GM10248 (cell line): Measurements from ENCODE around the gene DYDC2.

Experiments used
- CTCF ChIA-PET: fragments of 300-600 bp; sonication (Branson Sonifier 250); formaldehyde crosslinking; extraction: SDS; loops from one replicate; lab custom pipeline; 2021; ENCODE audit warnings: antibody characterized with exemption; lab: Yijun Ruan, JAX
- POLR2A ChIA-PET: fragments of 350-650 bp; sonication (Branson Sonifier 250); formaldehyde crosslinking; extraction: SDS; loops from one replicate; lab custom pipeline; 2020; ENCODE audit warnings: antibody characterized with exemption; lab: Yijun Ruan, JAX
- DNase-seq: peaks from one replicate; pipeline ENCODE4 v3.0.0; 2012; ENCODE audit errors: extremely low spot score
- TF ChIP-seq, protein P1 (sequence below): IDR thresholded peaks from 2 replicates; pipeline ENCODE4 v1.5.1; 2012; ENCODE audit warnings: mild to moderate bottlenecking, low read depth; ENCODE audit errors: extremely low read depth, missing control alignments, control extremely low read depth

DYDC2 gene

DNA sequence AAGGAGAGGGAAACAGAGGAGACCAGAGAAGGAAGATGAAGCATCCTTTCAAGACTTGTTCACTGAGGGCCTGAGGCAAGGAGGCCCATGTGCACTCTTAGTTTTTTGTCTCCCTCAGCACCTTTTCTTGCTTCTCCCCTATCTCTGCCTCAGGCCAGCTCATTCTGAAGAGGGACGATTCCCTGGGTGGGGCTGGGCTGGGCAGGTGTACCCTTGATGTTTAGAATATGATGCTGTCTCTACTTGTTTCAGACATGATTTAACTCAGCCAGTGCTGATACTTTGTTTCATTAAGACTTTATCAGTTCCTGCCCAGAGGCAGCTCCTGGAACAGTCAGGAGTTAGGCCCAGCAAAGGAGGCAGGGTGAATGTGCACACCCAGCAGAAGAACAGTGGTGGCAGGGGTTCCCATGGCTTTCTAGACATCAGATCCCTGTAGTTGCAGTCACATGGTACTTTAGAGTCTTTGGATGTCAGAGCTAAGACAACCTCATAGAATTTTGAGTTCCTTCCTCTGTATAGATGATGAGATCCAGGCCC, 55.2 kb downstream of the DYDC2 start:
- ChIA-PET POLR2A (no interaction called here), CTCF (interaction anchor here (1.4 to 3.7 kb wide), 5 partner anchors 11 to 93 kb away, joined by 3 to 21 read pairs (median 6); no protein-coding TSS in a partner anchor)
- DNase-seq: no peak
- TF ChIP-seq, protein P1, sequence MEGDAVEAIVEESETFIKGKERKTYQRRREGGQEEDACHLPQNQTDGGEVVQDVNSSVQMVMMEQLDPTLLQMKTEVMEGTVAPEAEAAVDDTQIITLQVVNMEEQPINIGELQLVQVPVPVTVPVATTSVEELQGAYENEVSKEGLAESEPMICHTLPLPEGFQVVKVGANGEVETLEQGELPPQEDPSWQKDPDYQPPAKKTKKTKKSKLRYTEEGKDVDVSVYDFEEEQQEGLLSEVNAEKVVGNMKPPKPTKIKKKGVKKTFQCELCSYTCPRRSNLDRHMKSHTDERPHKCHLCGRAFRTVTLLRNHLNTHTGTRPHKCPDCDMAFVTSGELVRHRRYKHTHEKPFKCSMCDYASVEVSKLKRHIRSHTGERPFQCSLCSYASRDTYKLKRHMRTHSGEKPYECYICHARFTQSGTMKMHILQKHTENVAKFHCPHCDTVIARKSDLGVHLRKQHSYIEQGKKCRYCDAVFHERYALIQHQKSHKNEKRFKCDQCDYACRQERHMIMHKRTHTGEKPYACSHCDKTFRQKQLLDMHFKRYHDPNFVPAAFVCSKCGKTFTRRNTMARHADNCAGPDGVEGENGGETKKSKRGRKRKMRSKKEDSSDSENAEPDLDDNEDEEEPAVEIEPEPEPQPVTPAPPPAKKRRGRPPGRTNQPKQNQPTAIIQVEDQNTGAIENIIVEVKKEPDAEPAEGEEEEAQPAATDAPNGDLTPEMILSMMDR: no peak

DNA sequence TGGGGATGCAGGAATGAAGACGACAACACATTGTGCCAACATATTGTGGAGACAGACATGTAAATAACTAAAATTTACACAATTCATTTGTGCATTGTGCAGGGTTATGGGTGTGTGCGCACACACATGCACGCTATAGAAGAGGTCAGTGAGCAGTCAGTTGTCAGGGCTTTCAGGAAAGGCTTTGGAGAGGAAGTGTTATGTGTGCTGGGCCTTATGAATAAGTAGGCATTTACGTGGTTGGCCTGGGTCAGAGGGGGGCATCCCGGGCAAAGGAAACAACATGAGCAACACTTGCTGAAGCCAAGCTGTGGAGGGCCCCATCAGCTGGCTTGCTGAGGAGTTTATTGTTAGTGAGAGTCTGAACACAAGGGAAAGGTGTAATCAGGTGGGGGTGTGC, 55.9 kb downstream of the DYDC2 start:
- POLR2A ChIA-PET: no interaction called here
- TF ChIP-seq, protein P1: no peak
- DNase-seq: no peak
- CTCF ChIA-PET: interaction anchor here (1.4 to 3.7 kb wide), 3 partner anchors 10 to 92 kb away, joined by 3 to 21 read pairs (median 12); no protein-coding TSS in a partner anchor

DNA sequence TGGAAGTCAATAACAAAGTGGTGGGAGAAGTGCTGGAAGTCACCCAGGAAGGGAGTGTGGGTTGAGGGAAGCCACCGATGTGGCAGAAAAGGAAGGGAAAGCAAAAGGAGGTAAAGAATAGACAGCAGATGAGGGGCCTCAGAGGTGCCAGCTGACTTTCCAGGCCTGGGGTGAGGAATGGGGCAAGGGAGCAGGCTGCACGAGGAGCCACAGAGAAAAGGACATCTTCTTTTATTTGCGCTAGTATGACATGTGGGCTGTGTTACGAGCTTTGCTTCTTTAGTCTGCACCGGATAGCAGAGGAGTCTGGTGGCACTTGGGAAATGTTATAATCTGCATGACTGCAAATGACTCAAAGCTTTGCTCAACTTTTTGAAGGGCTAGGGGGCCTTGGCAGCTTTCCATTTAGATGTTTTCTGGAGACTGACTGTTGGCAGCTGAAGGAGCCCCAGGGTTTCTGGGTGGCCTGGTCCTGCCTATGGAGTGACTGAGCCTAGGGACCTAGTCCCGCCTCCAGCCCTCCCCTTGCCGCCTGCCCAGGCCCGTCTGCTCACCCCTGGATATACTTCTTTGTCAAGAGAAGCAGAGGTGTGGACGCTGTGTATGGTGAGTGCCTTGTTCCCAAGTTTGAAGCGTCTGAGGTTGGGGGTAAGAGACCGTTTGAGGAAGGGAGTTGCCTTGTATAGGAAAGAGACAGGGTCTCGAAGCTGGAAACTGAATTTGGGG, 56.9 kb downstream of the DYDC2 start:
- no peak for DNase-seq
- ChIA-PET CTCF (no interaction called here), POLR2A (no interaction called here)
- TF ChIP-seq, protein P1: no peak

DNA sequence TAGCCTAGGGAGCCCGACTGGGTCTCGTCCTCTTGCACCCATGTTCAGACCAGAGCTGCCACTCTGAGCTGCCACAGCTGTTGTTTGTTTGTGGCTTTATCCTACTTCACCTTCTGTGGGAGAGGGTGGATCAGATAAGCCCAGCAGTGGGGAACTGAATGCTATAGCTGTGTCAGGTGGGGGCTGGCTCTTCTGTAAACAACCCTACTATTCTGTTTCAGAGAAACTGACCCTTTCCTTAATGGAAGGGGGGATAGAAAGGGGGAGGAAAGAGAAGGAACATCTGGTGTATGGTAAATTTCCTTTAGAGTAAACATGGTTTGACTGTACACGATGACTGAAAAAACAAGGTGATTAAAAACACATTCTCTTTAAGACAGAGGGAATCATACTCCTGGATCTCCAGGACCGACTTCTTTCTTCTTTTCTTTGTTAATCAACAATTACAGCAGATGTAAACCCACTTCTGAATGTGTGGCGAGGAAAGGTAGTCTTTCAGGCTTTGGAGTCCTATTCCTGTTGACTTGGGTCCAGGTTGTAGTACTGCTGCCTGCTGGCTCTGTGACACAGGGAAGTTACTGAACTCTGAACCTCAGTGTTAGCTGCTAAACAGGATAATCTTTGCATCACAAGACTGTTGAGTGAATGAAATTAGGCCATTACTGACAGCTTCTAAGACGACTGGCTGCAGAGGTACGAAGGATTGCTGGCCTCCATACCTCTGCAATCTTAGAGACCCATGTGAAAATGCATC, 57.7 kb downstream of the DYDC2 start:
- TF ChIP-seq, protein P1: no peak
- ChIA-PET CTCF (no interaction called here), POLR2A (no interaction called here)
- no peak for DNase-seq

DNA sequence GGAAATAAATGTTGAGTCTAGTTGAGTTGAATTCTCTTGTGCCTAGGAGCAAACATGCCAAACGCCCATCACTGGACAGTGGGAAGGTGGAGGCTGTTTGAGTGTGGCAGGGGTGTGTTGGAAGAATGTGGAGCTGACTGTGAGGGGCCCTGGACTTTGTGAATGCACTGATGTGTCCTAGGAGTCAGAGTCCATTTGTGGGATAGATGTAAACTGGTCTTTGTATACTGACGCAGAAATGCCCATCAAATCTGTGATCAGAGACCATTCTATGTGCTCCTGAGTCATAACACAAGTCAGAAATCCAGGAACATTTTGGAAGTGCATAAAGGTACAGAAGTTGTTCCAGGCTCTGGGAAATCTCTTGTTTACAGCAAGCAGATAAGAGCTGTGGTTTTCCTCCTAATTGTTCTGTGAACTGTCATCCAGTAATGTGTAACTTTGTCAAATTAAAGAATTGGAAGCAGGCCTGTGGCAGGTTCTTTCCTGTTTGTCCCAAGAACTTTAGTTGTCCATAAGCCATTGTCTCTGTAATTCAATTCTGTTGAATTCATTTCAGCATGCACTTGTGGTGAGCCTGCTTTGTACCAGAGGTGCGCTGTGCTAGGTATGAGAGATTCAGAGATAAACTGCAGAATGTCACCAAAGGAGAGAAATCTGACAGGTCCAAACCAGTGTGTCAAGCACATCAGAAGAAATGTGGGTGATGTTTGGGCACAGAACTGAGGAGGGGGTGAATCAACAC, 59.3 kb downstream of the DYDC2 start:
- no peak for DNase-seq
- CTCF ChIA-PET: interaction anchor here (1.6 kb wide), 1 partner anchor 90 kb away, joined by 4 read pairs; no protein-coding TSS in a partner anchor
- POLR2A ChIA-PET: no interaction called here
- TF ChIP-seq, protein P1: no peak
